GM18507 (cell line): ENCODE data around the gene CDK13.

Experiments
- DNase-seq: peaks from one replicate; pipeline ENCODE4 v3.0.0; 2011; ENCODE audit warnings: low read depth; ENCODE audit not compliant: insufficient read length; ENCODE audit errors: extremely low spot score
- FAIRE-seq: peaks from 2 replicates; lab custom pipeline; 2011; peaks lifted over from hg19 to GRCh38; lab: Jason Lieb, UNC

The CDK13 gene

GRCh38 chr7:40000734-40001315 is 50.8 kb downstream of the CDK13 start:
- FAIRE-seq: no peak
- DNase-seq: no peak

DNA sequence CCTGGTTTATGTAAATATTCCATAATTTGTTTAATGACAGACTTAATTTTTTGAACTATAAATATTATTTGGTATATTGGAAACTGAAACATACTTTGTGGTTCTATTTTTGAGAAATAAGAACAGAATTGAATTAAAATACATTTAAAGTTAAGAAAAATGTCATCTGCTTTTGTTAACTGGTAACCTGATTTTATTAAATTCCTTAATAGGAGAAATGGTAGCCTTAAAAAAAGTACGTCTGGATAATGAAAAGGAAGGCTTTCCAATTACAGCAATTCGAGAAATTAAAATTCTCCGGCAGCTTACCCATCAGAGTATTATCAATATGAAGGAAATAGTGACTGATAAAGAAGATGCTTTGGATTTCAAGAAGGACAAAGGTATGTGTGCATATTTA is 51.6 kb downstream of the CDK13 start:
- no peak for FAIRE-seq
- no peak for DNase-seq

- DNase-seq (no peak), FAIRE-seq (no peak)
Observed at GRCh38 chr7:40003597-40003996, 53.5 kb downstream of the CDK13 start.

- FAIRE-seq: peak; percentile 74
- DNase-seq: no peak
Observed at GRCh38 chr7:40008223-40008815, 58.3 kb downstream of the CDK13 start.

- DNase-seq (no peak), FAIRE-seq (no peak)
Observed at GRCh38 chr7:40009301-40009700, 59.2 kb downstream of the CDK13 start.

GRCh38 chr7:40014376-40014775 is 64.3 kb downstream of the CDK13 start:
- FAIRE-seq: no peak
- no peak for DNase-seq

DNA sequence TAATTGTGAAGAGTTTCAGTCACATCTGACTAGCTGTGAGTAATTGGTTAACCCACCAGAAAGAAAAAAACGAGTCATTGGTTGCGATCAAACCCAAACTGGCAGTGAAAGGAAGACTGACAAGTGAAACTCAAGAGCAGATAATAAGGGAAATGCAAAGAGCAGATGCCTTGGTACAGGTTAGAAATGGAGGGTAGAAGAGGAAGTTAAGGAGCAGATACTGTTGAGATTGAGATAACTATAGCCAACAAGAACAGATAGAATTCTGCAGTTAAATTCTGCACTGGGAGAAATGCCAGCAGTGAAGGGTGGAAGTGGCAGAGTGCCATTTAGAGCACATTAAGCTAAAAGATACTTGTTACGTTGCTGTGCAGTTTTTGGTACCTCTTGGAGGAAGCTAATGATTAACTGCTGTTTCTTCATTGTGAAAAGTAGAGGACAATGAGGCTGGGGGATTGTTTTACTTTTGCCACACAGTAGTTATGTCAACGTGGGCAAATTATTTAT is 65.8 kb downstream of the CDK13 start:
- DNase-seq: peak; percentile 52
- peak; percentile 95 for FAIRE-seq

DNA sequence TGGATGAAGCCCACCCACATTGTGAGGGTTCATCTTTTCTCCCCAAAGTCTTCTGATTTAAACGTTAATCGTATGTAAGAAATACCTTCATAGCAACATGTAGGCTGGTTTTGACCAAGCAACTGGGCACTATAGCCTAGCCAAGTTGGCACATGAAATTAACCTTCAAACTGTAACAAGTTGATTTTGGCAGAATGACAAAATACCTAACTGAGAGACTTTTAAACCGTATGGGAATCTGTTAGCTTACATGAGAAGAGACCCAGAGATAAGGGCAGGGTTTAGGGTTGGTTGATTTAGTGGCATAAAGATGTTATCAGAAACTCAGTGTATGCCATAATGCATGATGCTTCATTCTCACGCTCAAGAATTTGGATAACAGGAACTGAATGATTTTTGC is 69.5 kb downstream of the CDK13 start:
- DNase-seq (no peak), FAIRE-seq (no peak)

GRCh38 chr7:40024048-40024447 is 74.0 kb downstream of the CDK13 start:
- DNase-seq (no peak), FAIRE-seq (no peak)

GRCh38 chr7:40024841-40025240 is 74.8 kb downstream of the CDK13 start:
- FAIRE-seq: no peak
- no peak for DNase-seq

DNA sequence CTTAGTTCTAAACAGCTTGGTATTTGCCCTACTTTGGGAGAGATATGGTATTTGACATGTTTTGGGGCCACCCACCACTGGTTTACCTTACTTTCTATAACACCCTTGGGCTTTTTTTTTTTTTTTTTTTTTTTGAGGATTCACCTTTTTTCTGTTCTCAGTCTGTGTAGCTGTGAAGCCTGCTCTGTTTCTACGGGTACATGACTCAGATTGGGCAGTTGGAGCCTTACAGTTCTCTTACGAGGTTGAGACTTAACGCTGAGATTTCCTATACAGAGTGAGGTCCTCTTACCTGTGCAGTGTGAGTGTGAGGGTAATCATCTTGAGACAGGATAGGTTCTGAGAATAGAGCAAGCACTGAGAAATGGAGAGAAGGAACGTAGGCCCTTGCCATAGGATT is 77.5 kb downstream of the CDK13 start:
- FAIRE-seq (no peak), DNase-seq (no peak)

GRCh38 chr7:40033826-40034225 is 83.8 kb downstream of the CDK13 start:
- no peak for FAIRE-seq
- DNase-seq: no peak

- FAIRE-seq (no peak), DNase-seq (no peak)
Observed at GRCh38 chr7:40041456-40041855, 91.4 kb downstream of the CDK13 start.

DNA sequence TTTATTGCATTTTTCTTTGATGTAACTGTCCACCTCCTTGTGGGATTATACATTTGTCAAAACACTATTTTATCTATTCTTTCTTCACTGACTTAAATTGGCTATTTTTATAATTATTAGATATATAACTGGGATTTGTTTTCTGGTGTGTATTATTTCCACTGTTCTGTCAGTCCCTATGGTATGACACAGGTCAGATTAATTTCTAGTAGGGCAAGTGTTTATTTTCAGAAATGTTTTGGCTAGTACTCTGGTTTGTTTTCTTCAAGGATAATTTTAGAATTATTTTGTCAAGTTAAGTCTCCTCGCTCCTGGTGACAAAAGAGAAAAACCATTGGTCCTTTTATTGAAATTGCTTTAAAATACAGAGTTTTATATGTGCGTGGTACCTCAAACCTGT is 93.1 kb downstream of the CDK13 start:
- FAIRE-seq: no peak
- no peak for DNase-seq

- no peak for DNase-seq
- FAIRE-seq: no peak
Observed at GRCh38 chr7:40047661-40048060, 97.6 kb downstream of the CDK13 start.

DNA sequence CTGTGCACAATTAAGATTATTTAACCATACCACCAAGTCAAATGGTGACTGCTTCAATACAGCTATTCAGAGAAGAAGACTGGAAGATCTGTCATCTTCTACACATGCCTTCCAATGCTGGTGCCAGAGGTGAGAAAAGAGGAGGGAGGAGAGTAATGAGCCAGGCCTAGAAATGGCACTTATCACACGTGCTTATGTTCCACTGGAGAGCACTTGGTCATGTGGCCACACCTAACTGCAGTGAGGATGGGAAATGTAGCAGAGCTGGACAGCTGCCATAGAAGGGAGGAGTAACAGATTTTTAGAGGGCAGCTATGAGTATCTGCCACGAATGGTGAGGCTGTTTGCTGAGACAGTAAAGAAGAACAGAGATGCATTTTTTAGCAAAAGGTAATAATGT is 107.2 kb downstream of the CDK13 start:
- FAIRE-seq (no peak), DNase-seq (no peak)

DNA sequence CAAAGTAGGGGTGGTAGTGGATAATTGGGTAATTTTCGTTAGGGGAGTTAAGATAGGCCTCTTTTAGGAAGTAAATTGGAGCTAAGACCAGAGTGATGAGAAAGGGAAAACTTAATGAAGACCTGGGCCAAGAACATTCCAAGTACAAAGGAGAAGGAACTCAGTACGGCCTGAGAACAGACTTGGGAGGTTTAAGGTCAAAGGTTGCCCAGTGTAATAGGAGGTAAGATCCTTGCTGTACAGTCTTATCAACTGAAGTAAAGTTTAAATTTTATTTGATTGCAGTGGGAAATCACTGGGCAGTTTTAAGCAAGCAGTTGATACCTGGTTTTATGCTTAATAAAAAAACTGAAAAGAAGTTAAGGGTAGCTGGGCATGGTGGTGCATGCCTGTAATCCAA is 108.0 kb downstream of the CDK13 start:
- FAIRE-seq: no peak

DNA sequence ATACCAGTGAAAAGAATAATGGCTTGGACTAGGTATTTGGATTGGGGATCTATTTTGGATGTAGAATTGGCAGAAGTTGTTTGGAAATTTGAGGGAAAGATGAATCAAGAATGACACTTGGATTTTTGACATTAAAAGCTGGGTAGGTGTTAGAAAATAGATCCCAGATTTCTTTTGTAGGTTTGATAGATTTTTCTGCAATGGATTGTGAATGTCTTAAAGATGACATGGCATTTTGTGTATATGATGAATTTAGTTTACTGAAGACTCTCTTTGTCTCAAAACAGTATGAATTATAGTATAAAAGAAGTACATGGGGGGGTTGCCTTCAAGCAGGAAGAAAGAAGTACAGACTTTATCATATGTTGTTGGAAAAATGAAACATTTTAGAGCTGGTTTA is 108.6 kb downstream of the CDK13 start:
- no peak for FAIRE-seq
- DNase-seq: no peak

More for the DNA sequence above, 108.0 kb downstream of the CDK13 start:
- DNase-seq: no peak

GRCh38 chr7:40059057-40059456 is 109.0 kb downstream of the CDK13 start:
- DNase-seq: no peak
- no peak for FAIRE-seq

- DNase-seq: no peak
- FAIRE-seq: no peak
Observed at GRCh38 chr7:40072268-40072667, 122.2 kb downstream of the CDK13 start.

GRCh38 chr7:40073239-40073638 is 123.2 kb downstream of the CDK13 start:
- no peak for FAIRE-seq

GRCh38 chr7:40077849-40078248 is 127.8 kb downstream of the CDK13 start:
- FAIRE-seq (no peak), DNase-seq (no peak)

More at GRCh38 chr7:40073239-40073638, 123.2 kb downstream of the CDK13 start:
- no peak for DNase-seq
